ENCODE results near the gene SYNDIG1L. TPM values are rescaled to one million over a fixed set of nuclear protein-coding genes. Genes with fewer than 3 reads are reported as not detected.
"Not testable (repeated sequence)": the region's sequence is repeated elsewhere in the genome, so short reads cannot be mapped to it uniquely, and the experiment has no call there.

The SYNDIG1L gene
- total RNA-seq, 2 donors from 2014 or later: not detected

GRCh38 chr14:74407801-74408154 is 18.2 kb downstream of the SYNDIG1L start:
- intact Hi-C loops (cut with DNase I, micrococcal nuclease): no loop called here
- DNase-seq: no peak
- no peak for ATAC-seq

GRCh38 chr14:74407021-74407800 is 18.8 kb downstream of the SYNDIG1L start:
- intact Hi-C loops (cut with DNase I, micrococcal nuclease): no loop called here
- DNase-seq (no peak), ATAC-seq (no peak)

- DNase-seq (no peak), ATAC-seq (no peak)
- intact Hi-C loops (cut with DNase I, micrococcal nuclease): no loop called here
Measured at GRCh38 chr14:74405663-74406062, 20.3 kb downstream of the SYNDIG1L start.

- intact Hi-C loops (cut with DNase I, micrococcal nuclease): no loop called here
- no peak for DNase-seq
Measured at GRCh38 chr14:74404435-74404834, 21.6 kb downstream of the SYNDIG1L start.

GRCh38 chr14:74403619-74404417 is 22.2 kb downstream of the SYNDIG1L start:
- intact Hi-C loops (cut with DNase I, micrococcal nuclease): no loop called here
- DNase-seq (no peak), ATAC-seq (no peak)

More at GRCh38 chr14:74404435-74404834, 21.6 kb downstream of the SYNDIG1L start:
- ATAC-seq: no peak

DNA sequence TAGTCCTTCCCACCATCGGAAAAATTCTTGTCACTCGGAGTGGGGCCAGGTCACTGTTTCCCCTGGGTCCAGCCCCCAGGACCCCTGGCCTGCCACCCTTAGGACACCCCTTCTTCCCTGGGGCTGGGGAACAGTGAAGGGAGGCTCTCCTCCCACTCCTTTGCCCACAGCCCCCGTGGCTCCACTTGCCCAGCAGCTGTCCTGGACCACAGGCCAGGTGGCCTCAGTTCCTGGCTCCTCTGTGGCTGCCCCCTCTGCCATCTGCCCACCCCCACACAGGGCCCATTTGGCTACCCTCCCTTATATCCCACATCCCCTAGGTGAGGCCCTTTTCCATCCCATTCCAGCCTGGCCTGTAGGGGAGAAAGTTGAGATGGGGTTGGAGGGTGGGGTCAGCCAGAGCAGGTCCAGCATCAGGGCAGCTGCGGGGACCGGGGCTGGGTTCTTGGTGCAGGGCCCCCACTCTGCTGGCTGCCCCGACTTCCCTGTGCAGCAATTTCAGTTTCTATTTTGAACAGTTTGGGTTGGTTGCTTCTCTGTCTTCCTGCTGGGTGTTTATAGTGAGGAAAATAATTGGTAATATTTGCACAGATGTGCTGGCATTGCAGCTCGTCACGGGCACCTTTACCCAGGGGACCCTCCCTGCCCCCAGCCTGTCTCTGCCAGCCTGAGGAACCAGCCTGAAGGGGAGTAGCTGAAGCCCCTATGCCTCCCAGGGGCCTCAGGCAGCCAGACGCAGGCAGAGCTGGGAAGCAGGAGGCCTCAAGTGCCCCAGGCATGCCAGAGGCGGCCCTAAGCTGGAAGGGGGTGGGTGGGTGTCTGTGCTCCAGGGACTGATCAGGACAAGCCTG is 23.4 kb downstream of the SYNDIG1L start:
- ATAC-seq: no peak
- peak in 1 of 2 donors; percentile 18 for DNase-seq
- intact Hi-C loops (cut with DNase I, micrococcal nuclease): no loop called here

DNA sequence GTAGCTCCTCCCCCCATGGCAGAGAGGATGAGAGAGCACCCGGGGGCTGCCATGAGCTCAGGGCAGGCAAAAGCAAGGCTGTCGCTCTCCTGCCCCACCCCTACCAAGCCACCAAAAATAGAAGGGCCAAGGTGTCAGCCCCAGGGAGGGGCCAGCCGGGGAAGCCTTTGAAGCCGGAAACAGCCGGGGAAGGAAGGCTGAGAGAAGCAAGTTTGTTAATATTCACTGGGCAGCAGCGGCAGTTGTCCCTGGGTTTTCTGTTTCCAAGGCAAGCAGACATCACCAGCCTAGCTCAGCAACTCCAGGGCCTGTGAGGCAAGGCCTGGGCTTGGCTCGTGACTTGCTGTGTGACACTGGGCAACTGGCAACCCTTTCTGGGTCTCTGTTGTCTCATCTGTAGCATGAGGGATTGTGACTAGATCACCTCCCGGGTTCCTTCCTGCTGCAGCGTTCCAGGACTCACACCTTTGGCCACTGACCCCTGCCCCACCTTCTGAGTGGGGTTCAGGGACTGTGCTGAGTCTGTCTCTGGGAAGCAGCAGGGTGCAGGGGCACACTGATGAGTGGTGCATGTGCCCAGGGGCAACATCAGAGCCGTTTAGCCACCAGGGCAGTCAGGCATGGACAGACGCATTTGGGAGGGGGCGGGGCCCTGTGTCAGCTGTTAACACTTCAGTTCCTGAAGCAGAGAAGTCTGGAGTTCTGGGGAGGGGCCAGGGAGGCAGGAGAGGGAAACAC is 24.3 kb downstream of the SYNDIG1L start:
- intact Hi-C loops (cut with DNase I, micrococcal nuclease): no loop called here
- peak; percentile 68 for ATAC-seq
- DNase-seq: peak; percentile 29 to 63

DNA sequence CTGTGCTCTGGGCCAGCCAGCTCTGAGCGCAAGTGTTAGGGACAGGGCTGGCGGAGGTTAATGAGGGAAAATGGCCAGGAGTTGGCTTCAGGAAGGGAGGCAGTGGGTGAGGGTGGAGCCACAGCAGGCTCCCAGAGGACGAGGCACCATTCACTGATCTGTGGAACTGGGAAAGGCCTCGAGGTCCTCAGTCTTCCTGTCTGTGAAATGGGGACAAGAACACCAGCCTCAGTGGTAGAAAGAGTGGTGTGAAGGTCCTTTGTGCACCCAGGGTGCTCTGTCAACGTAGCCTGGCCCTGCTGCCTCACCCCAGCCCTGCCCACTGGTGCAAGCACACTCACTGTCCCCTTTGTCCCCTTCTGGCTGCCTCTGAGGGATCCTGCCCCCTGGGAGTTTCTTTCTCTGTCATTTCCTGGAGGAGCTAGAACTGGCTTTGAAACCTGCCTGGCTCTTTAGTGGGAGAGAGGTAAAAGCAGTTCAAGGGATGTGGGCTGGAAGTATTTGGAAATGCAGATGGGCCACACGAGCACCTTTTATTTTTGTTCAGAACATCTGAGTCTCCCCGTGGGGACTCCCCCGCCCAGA is 25.0 kb downstream of the SYNDIG1L start:
- intact Hi-C loops (cut with DNase I, micrococcal nuclease): no loop called here
- ATAC-seq (peak; percentile 26), DNase-seq (no peak)

DNA sequence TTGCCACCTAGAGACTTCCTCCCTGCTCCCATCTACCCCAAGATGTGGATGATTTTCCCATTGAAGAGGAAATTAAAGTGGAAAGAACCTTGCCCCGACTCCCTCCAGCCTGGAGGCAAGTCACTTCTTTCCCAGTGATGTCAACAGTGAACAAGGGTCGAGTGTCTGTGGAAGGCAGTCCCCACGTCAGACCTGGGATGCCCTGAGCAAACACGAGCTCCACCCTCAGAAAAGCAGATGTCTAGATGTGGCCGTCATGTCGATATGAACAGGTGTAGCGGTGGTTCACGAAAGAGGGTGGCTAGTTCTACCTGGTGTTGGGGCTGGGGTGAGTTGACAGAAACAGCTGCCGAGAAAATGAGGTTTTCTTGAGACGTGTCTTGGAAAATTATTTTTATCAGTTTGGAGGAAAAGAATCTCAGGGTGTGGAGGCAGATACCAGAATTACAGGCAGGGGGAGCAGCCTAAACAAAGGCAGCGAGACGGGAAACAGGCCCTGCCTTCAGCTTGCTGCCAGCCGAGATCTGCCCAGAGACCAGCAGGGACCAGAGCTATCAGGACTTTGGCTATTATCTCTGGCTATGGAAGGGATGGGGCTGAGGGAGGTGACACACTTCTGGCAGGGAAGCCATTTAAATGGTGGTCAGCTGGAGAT is 25.9 kb downstream of the SYNDIG1L start:
- intact Hi-C loops (cut with DNase I, micrococcal nuclease): no loop called here
- ATAC-seq (peak; percentile 34), DNase-seq (no peak)

DNA sequence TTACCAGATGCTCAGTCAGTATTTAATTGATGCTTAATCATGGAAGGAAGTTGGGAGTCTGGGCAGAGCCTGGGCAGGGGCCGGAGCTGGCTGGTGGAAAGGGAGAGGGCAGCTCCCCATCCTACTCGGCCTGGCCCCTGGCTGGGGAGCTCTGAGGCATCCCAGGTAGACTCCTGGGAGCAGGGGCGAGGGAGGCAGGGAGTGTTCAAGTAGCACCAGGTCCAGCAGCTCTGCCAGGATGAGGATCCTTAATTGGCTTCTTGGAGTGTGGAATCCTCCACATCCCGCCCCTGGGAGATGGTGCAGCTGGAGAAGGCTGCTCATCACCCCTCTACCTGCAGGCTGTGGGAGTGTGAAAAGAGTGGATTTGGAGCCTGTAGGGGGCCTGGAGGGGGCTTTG is 30.9 kb downstream of the SYNDIG1L start:
- DNase-seq (no peak), ATAC-seq (no peak)
- intact Hi-C loops (cut with DNase I, micrococcal nuclease): no loop called here

DNA sequence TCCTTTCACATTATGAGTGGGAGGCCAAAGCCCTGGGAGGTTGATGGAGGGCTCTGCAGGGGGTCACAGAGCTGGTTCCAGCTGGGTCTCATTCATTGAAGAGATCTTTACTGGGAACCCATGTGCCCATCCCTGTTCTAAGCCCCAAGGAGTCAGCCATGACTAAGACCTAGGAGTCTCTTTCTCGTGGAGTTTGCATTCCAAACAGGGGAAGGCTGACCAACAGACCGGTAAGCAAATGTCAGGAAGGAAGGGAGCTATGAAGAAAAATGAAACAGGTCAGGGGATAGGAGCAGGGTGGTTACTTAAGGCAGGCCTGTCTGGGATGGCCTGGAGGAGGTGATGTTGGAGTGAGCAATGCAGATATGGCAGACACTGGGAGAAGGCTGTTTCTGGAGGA is 31.5 kb downstream of the SYNDIG1L start:
- DNase-seq (no peak), ATAC-seq (no peak)
- intact Hi-C loops (cut with DNase I, micrococcal nuclease): no loop called here

GRCh38 chr14:74392616-74393570 is 33.1 kb downstream of the SYNDIG1L start:
- intact Hi-C loops (cut with DNase I, micrococcal nuclease): no loop called here
- ATAC-seq (no peak), DNase-seq (no peak)

GRCh38 chr14:74391479-74391878 is 34.5 kb downstream of the SYNDIG1L start:
- ATAC-seq: no peak
- intact Hi-C loops (cut with DNase I, micrococcal nuclease): no loop called here
- DNase-seq: no peak

DNA sequence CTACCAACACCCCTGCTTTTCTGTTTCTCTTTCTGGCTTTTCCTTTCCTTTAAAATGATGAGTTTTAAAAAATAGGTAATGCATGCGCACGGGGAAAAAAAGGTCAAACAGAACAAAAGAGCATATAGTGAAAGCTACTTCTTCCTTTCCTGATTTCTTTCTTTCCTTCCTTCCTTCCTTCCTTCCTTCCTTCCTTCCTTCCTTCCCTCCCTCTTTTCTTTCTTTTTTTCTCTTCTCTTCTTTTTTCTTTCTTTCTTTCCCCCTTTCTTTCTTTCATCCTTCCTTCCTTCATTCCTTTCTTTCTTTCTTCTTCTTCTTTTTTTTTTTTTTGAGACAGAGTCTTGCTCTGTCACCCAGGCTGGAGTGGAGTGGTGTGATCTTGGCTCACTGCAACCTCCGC is 35.5 kb downstream of the SYNDIG1L start:
- intact Hi-C loops (cut with DNase I, micrococcal nuclease); DNase-seq; ATAC-seq: not testable (repeated sequence)

DNA sequence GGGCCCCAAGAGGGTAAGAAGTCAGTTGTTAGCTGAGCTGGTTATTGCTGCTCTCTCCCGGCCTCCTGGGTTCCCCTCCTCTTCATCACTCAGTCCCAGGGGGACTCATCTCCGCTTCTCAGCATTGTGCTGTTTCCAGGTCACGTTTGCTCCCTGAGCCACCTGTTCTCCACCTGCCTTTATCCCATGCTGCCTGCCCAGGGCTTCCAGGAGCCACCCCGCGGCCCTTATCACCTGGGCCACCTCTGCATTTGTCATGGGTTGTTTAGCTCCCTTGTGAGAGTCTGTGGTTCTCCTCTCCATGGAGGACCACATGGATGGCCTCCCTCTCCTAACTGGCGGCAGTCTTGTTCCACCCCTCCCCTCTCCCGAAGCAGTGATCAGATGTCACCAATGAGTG is 36.0 kb downstream of the SYNDIG1L start:
- intact Hi-C loops (cut with DNase I, micrococcal nuclease): no loop called here
- DNase-seq (no peak), ATAC-seq (no peak)

DNA sequence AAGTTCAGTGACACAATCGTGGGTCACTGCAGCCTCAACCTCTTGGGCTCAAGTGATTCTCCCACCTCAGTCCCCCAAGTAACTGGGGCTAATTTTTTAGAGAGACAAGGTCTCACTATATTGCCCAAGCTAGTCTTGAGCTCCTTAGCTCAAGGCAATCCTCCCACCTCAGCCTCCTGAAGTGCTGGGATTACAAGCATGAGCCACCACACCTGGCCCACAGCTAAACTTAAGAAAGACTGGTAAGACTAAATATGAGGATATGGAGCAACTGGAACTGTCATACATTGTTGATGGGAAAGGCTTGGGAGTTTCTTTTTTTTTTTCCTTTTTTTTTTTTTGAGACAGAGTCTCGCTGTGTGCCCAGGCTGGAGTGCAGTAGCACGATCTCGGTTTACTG is 43.8 kb downstream of the SYNDIG1L start:
- ATAC-seq (no peak), DNase-seq (no peak)
- intact Hi-C loops (cut with DNase I, micrococcal nuclease): no loop called here

DNA sequence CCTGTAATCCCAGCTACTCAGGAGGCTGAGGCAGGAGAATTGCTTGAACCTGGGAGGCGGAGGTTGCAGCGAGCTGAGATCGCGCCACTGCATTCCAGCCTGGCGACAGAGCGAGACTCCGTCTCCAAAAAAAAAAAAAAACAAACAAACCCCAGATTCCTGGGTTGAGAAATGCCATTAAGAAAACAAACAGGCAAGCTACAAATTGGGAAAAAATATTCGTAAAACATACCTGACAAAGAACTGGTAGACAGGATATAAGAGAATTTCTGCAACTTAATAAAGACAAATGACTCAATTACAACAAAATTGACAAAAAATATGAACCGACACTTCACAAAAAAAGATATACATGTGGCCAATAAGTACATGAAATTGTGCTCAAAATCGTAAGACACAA is 44.4 kb downstream of the SYNDIG1L start:
- intact Hi-C loops (cut with DNase I, micrococcal nuclease); DNase-seq; ATAC-seq: not testable (repeated sequence)

All from left colon (tissue), 2 donors.